ENCODE measurements around the gene WIPF2.
A peak's percentile ranks its signal among the peaks of the same experiment; 100 is the strongest.

The WIPF2 gene

DNA sequence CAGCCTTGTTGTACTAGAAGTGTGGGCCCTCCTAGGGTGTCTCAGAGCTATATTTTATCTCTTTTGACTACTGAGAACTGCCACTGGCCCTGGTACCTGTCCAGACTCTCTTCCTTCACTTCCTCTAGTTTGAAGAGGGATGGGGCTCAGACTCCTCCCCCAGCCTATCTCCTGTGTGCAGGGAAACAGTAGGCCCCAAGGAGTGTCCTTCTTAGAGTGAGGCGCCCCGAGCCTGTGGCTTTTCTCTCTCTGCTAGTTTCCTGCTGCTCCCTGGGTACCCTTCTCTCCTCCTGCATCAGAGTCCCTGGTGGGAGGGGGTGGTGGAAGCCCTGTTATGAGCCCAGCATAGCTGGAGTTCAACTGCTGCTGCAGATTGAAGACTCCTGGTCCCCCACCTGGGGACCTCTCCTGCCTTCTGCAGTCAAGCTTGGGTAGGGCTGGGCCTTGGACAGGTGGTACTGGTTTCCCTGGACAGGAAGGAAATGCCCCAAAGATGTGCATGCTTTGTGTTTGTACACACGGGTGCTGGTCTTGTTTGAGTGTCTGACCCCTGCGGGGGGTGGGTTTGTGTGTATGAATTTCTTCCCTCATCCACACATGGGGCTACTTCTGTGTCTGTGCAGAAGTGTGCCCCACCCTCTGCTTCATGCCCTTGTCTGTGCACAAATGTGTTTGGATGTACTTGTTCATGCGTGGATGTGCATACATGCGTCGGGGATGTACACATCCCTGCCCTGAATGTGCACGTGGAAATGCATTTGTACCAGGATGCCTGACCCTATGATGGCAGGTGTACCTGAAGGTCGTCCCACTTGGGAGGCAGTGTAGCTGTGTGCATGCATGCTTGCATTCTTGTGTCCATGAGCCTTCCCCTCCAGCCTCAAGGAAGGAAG, 96.8 kb downstream of the WIPF2 start:
- DNase-seq, result no peak

- no peak for DNase-seq
Observed at GRCh38 chr17:40316571-40317344, 97.7 kb downstream of the WIPF2 start.

- no peak for DNase-seq
Observed at GRCh38 chr17:40317345-40317873, 98.3 kb downstream of the WIPF2 start.

DNA sequence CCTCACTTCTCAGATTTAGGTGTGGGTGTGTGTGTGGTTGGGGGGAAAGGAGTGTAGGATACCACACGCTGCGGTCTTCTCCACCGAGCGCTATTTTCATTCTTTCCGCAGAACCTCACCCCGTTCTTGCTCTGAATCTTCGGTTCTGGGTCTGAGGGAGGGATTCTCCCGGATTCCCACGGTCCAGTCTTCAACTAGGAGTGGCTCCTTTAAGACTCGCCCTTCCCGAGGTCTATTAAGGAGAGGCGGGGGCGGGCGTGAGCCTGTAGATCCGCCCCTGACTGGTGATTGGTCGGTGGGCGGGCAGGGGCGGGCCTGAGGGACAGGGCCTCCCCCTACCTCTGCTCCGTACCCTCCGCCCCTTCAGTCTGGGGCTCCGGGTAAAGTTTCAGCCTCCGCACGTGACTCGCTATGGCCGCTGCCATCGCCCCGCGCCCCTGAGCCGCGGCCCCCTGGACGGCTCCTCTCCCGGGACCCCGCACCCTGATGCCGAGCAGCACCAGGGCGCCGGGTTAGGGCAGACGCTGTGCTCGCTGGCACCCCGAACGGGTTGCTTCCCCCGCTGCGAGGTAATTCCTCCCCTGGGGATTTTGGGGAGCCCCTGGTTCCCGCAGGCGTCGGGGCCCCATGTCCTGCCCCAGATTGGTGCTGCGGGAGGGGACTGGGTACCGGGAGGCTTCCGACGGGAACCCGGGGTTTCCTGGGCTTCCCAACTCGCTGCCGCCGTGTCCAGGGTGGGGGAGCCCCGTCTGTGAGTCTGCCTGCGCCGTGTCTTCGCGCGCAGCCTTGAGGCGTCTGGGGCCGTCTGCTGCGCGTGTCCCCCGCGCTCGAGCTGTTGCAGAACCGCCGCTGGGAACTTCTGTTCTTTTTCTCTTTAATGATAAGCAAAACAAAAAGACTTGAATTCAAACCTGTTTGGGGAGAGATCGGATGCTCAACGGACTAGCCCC, 99.1 kb downstream of the WIPF2 start:
- peak; percentile 89 for DNase-seq

- no peak for DNase-seq
Observed at GRCh38 chr17:40318830-40319391, 99.8 kb downstream of the WIPF2 start.

DNA sequence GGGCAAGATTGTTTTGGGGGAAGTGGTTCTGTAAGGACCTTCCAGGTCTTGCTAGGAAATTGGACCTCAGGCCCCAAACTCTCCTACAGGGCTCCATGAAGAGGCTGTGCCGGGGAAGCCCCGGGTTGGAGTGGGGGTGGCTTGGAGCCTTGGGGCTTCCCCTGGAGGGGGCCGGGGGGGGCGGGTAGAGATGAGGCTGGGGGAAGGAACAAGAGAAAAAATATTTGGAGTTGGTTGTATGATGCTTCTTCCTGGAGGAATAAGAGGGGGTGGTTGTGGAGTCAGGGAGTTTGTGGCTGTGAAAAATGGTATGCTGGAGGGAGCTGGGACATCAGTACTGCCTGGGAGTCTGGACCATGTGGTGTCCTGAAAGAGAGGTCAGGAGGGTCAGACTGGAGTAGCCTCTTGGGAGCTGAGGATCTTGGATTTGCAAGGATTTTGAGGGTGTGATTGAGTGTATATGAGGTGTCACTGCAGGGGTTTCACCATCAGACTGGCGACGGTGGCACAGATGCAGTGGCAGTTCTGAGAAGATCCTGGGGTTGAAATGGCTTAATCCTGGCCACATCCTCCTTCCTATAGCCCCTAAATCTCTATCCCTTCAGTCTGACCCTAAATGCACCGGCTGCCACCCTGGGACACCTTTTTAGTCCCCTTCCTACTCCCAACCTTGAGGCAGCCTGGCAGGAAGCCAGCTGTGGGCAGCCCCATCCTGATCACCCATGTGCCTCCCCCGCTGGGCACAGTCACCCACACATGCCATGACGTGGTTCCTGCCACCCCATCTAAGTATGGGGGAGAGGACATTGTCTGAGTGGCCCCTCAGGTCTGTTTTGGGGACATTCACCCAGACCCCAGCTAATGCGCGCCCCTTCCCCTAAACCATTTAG, 100.8 kb downstream of the WIPF2 start:
- DNase-seq, result peak; percentile 83

DNA sequence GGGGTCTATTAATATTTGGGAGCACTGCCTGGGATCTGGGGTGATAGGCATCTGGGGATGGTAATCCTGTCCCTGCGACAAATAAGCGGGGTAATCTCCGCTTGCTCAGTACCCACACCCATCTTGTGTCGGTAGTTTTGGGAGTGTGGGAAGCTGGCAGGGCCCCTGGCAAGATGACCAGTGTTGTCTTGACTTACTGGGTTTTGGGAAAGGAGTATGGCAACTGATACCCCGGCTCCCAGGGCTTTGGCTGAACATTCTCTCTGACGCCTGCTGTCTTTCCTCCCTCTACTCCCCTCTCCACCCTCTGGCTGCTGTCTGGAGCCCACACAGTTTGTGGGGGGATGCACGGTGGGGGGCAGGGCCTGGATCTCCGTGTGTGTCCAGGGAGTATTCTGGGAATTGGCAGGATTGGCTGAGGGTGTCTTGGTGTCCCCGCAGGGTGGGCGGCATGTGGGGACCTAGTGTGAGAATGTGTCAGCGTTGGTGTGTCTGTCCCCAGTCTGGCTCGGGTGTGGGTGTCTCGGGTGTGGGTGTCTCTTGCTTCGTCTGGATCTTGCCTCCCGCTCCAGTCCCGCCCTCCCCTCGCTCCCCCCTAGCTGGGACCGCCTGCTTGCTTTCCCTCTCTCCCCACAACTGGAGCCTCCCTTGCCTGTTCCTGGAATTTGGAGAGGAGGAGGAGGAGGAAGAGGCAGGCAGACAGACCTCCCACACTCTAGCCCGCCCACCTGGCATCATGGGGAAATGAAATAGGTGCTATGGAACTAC, 101.8 kb downstream of the WIPF2 start:
- peak; percentile 67 for DNase-seq

DNA sequence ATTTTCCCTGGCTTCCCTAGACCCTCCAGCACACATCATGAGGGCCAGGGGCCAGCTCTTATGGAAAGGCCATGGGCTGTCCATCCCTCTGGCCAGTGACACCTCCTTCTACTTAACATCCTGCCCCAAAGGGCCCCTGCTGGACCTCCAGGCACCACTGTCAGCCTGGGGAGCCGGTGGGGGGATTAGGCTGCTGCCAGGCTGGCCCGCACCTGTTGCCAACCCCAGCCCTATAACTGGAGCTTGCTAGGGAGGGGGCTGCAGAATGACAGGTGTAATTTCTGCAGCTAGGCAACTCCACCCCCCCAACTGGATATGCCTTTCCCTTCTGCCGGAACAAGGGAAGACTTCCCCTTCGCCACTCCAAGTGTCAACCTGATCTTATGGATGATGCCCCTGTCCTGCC, 102.4 kb downstream of the WIPF2 start:
- DNase-seq, result no peak

DNA sequence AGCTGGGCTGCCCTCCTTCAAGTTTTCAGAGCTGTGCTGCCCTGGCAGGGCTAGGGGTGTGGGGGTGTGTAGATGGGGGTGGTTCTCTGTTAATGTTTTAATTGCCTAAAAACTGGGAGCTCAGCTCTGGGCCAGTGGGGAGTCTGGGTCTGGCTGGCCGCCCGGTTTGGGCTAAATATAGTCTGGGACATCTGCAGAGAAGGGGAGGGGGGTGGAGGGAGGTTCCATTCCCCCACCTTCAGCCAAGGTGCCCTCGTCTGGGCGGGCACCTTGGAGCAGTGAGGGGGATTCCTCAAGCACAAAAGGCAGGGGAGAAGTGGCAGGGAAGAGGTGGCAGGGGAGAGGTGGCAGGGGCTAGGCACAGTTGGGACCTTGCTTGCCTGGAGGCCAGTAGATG, 102.9 kb downstream of the WIPF2 start:
- no peak for DNase-seq

- peak; percentile 83 for DNase-seq
Observed at GRCh38 chr17:40322358-40323315, 103.5 kb downstream of the WIPF2 start.

GRCh38 chr17:40323391-40324381, 104.6 kb downstream of the WIPF2 start:
- peak; percentile 74 for DNase-seq

DNA sequence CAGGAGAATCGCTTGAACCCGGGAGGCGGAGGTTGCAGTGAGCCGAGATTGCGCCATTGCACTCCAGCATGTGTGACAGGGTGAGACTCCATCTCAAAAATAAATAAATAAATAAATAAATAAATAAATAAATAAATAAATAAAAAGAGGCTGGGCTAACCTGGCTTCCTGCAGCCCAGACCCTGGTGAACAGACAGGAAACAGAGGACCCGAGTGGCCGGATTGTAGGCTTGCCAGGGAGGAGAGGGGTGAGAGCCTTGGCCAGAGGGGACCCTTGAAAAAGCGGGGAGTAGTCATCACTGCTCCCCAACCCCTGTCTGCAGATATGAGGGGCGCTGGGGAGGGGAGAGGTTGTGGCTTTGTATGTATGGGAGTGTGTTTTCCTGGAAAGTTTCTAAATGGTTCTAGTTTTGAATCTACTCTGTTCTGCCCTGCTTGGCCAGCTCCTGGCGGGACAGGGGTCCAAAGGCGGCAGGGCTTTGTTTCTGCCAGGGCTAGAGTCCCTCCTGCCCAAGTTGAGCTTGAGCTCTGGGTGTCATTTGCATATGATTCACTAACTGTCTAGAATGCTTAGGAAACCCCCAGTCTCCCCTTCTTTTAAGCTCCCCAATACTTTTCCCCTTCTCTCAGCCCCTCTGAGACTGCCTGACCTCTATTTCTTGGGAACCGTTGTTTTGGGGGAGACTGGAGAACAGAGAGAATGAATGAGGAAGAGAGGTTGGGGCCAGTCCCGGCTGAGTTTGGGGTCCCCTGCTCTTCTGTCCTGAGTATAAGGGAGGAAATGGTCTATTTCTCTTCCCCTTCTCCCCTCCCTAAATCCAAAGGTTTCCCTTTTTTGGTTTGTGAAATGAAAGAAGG, 106.3 kb downstream of the WIPF2 start:
- DNase-seq, result no peak

GRCh38 chr17:40326014-40326831, 107.1 kb downstream of the WIPF2 start:
- peak; percentile 55 for DNase-seq

DNA sequence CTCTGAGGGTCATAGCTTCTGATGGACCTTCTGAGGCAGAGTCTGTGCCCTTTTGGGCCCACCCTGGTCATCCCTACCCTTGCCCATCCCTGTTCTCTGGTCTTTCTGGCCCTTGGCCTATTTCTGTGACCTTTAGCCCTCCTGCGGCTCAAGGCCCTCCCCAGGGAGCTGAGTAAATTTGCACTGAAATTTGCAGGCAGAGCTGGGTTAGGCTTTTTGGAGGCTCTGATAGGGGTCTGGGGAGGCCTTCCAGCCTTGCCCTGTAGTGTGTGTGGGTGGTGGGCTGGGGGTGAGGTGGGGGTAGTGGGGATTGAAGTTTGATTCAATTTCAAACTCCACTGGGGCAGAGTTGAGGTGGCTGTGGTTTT, 107.7 kb downstream of the WIPF2 start:
- DNase-seq, result no peak

DNA sequence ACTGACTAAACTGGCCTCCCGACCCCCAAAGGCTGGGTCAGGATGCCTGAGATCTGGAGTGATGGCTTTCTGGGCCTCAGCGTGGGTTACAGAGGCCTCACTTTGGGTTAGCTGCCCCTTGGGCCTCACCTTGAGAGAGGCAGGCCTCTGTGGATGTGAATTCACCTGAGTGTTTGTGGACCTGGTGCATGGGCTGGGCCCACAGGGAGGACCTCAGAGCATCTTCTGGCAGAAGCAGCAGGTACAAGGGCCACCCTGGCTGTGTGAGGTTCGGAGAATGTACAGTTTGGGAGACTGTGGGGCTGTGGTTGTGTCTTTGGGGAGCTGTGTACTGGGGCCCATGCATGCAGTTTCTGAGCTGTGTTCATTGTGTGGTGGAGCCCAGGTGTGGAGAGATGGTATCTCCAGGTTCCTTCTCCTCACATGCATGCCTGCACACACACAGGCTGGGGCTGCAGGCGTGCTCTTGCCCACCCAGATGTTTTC, 108.2 kb downstream of the WIPF2 start:
- no peak for DNase-seq
